ENCODE data around the gene ZNF575.
"Not testable (repeated sequence)": the region's sequence is repeated elsewhere in the genome, so short reads cannot be mapped to it uniquely, and the experiment has no call there.

Gene ZNF575

GRCh38 chr19:43544077-43544476, 11.1 kb downstream of the ZNF575 start:
- no peak for DNase-seq (ENCODE audit: low read depth)

GRCh38 chr19:43545276-43545675, 12.3 kb downstream of the ZNF575 start:
- DNase-seq (ENCODE audit: low read depth), result no peak

GRCh38 chr19:43545981-43546380, 13.0 kb downstream of the ZNF575 start:
- no peak for DNase-seq (ENCODE audit: low read depth)

- DNase-seq (ENCODE audit: low read depth), result no peak
Observed at GRCh38 chr19:43546581-43546980, 13.6 kb downstream of the ZNF575 start.

GRCh38 chr19:43547926-43548325, 14.9 kb downstream of the ZNF575 start:
- DNase-seq (ENCODE audit: low read depth), result not testable (repeated sequence)

- DNase-seq (ENCODE audit: low read depth), result no peak
Observed at GRCh38 chr19:43548706-43549105, 15.7 kb downstream of the ZNF575 start.

- no peak for DNase-seq (ENCODE audit: low read depth)
Observed at GRCh38 chr19:43551399-43552197, 18.6 kb downstream of the ZNF575 start.

GRCh38 chr19:43552198-43552450, 19.1 kb downstream of the ZNF575 start:
- DNase-seq (ENCODE audit: low read depth), result no peak

GRCh38 chr19:43552616-43553015, 19.6 kb downstream of the ZNF575 start:
- no peak for DNase-seq (ENCODE audit: low read depth)

- no peak for DNase-seq (ENCODE audit: low read depth)
Observed at GRCh38 chr19:43553656-43554055, 20.7 kb downstream of the ZNF575 start.

- DNase-seq (ENCODE audit: low read depth), result no peak
Observed at GRCh38 chr19:43554317-43554895, 21.4 kb downstream of the ZNF575 start.

GRCh38 chr19:43555185-43555770, 22.3 kb downstream of the ZNF575 start:
- DNase-seq (ENCODE audit: low read depth), result peak; percentile 80

GRCh38 chr19:43560687-43561086, 27.7 kb downstream of the ZNF575 start:
- DNase-seq (ENCODE audit: low read depth), result no peak

- no peak for DNase-seq (ENCODE audit: low read depth)
Observed at GRCh38 chr19:43561139-43561970, 28.4 kb downstream of the ZNF575 start.

GRCh38 chr19:43562226-43562697, 29.3 kb downstream of the ZNF575 start:
- no peak for DNase-seq (ENCODE audit: low read depth)

- DNase-seq (ENCODE audit: low read depth), result peak; percentile 58
Observed at GRCh38 chr19:43562698-43563241, 29.8 kb downstream of the ZNF575 start.

GRCh38 chr19:43563816-43564457, 30.9 kb downstream of the ZNF575 start:
- no peak for DNase-seq (ENCODE audit: low read depth)

- DNase-seq (ENCODE audit: low read depth), result no peak
Observed at GRCh38 chr19:43564800-43565199, 31.8 kb downstream of the ZNF575 start.

GRCh38 chr19:43569657-43570056, 36.7 kb downstream of the ZNF575 start:
- no peak for DNase-seq (ENCODE audit: low read depth)

GRCh38 chr19:43570174-43570791, 37.3 kb downstream of the ZNF575 start:
- no peak for DNase-seq (ENCODE audit: low read depth)

GRCh38 chr19:43572171-43572588, 39.2 kb downstream of the ZNF575 start:
- DNase-seq (ENCODE audit: low read depth), result no peak
